Endothelial cell of umbilical vein (primary cell): ENCODE measurements around the gene PGBD2. TPM values are rescaled to one million over a fixed set of nuclear protein-coding genes. Genes with fewer than 3 reads are reported as not detected.

Experiments used
- BruUV-seq: library from RNA; stranded (reverse); fragments of 400-500 nt; replicated peaks from 2 replicates; lab custom pipeline; 2021; lab: Mats Ljungman, UMichigan
- CTCF ChIA-PET: fragments of 300-600, 350-600 bp; sonication (Branson Sonifier 250); formaldehyde crosslinking; loops from one replicate; lab custom pipeline; 2021; ENCODE audit warnings: antibody characterized with exemption, inconsistent platforms; lab: Charles Lee
- POLR2A ChIA-PET: fragments of 300-600, 350-600 bp; sonication (Branson Sonifier 250); formaldehyde crosslinking; loops from one replicate; lab custom pipeline; 2021; ENCODE audit warnings: antibody characterized with exemption, inconsistent platforms; lab: Charles Lee
- DNase-seq: peaks from one replicate; pipeline ENCODE4 v3.0.0-alpha.2; 2011; ENCODE audit warnings: low read depth, low spot score
- FAIRE-seq: peaks from 2 replicates; lab custom pipeline; 2011; peaks lifted over from hg19 to GRCh38; lab: Jason Lieb, UNC
- H2AFZ ChIP-seq: 2 replicates; pipeline ENCODE4 v1.6.0; 2012; ENCODE audit warnings: low read depth, low read length, control low read depth, inconsistent platforms
- H3K27ac ChIP-seq: 2 replicates; pipeline ENCODE4 v1.5.1; 2011; ENCODE audit warnings: low read depth, mild to moderate bottlenecking, control low read depth, low read length, moderate library complexity; ENCODE audit not compliant: insufficient read depth
- H3K27me3 ChIP-seq, 2 experiments: 2 replicates each; pipeline versions ENCODE4 v1.6.0 to v1.6.1; 2011; ENCODE audit warnings: low read length in 2 of 2, mixed read lengths in 1 of 2; ENCODE audit not compliant: control insufficient read depth in 2 of 2, insufficient read depth in 2 of 2
- H3K36me3 ChIP-seq, 2 experiments: 2 replicates in 1 of 2; 3 replicates in 1 of 2; pipeline ENCODE4 v1.5.1; 2011; ENCODE audit warnings: low read length in 2 of 2, mild to moderate bottlenecking in 1 of 2, moderate library complexity in 1 of 2; ENCODE audit not compliant: control insufficient read depth in 2 of 2, insufficient read depth in 2 of 2; ENCODE audit errors: extremely low read depth in 1 of 2
- H3K4me1 ChIP-seq: 3 replicates; pipeline ENCODE4 v1.5.1; 2011; ENCODE audit warnings: mild to moderate bottlenecking, low read length; ENCODE audit not compliant: control insufficient read depth, insufficient read depth; ENCODE audit errors: extremely low read depth
- H3K4me2 ChIP-seq: 2 replicates; pipeline ENCODE4 v1.6.1; 2011; ENCODE audit warnings: low read length, control low read depth, mixed read lengths; ENCODE audit not compliant: insufficient read depth
- H3K4me3 ChIP-seq, 3 experiments: fragments of 200-600 bp in 1 of 3; sonication (generic), shearing (Covaris generic) in 1 of 3; replicated peaks in 1 of 3; 2 replicates each; pipeline ENCODE4 v1.5.1; 2011 to 2016; ENCODE audit warnings: control low read depth in 3 of 3, low read length in 3 of 3, mild to moderate bottlenecking in 2 of 3, inconsistent platforms in 1 of 3, low read depth in 1 of 3, moderate library complexity in 1 of 3; ENCODE audit not compliant: insufficient read depth in 1 of 3
- H3K79me2 ChIP-seq: 2 replicates; pipeline ENCODE4 v1.6.0; 2012; ENCODE audit warnings: low read length, inconsistent platforms; ENCODE audit not compliant: control insufficient read depth, insufficient read depth
- H3K9ac ChIP-seq: replicated peaks from 2 replicates; pipeline ENCODE3; 2011; ENCODE audit warnings: low read length, control low read depth; ENCODE audit not compliant: insufficient read depth; ENCODE audit errors: extremely low read depth
- H3K9me1 ChIP-seq: replicated peaks from 3 replicates; pipeline ENCODE4 v1.6.0; 2011; ENCODE audit warnings: mild to moderate bottlenecking, low read length; ENCODE audit not compliant: control insufficient read depth, insufficient read depth; ENCODE audit errors: extremely low read depth
- H3K9me3 ChIP-seq: replicated peaks from 2 replicates; pipeline ENCODE4 v1.5.1; 2012; ENCODE audit warnings: low read length, inconsistent platforms; ENCODE audit not compliant: control insufficient read depth, insufficient read depth
- H4K20me1 ChIP-seq: replicated peaks from 2 replicates; pipeline ENCODE3; 2011; ENCODE audit warnings: mild to moderate bottlenecking, low read length; ENCODE audit not compliant: control insufficient read depth, insufficient read depth; ENCODE audit errors: extremely low read depth
- GATA2 ChIP-seq: IDR thresholded peaks from 2 replicates; pipeline ENCODE4 v1.7.0; 2011; ENCODE audit warnings: low read depth, mild to moderate bottlenecking, moderate library complexity, mixed read lengths, low read length; ENCODE audit not compliant: insufficient read length, insufficient read depth
- MAX ChIP-seq: IDR thresholded peaks from 2 replicates; pipeline ENCODE4 v1.6.1; 2011; ENCODE audit not compliant: insufficient read depth, insufficient read length
- MYC ChIP-seq: IDR thresholded peaks from one replicate; pipeline ENCODE4 v1.6.1; 2011; ENCODE audit warnings: mild to moderate bottlenecking, low read depth, low read length
- POLR2A ChIP-seq: IDR thresholded peaks from 2 replicates; pipeline ENCODE4 v1.6.1; 2012; ENCODE audit warnings: low read depth, mild to moderate bottlenecking, control low read depth, low read length
- POLR2AphosphoS5 ChIP-seq: IDR thresholded peaks from 2 replicates; pipeline ENCODE4 v1.6.1; 2012; ENCODE audit warnings: low read depth, mild to moderate bottlenecking, control low read depth, low read length, moderate library complexity; ENCODE audit not compliant: insufficient read depth
- dilution Hi-C: fragments of 300-500 bp; cut with MboI; formaldehyde crosslinking; loops from one replicate; pipeline ENCODE4 v1.15.0; 2019; ENCODE audit warnings: low sequenced_read_pairs; ENCODE audit not compliant: extremely low pct_ligation_motif_present
- intact Hi-C: fragments of 100-400 bp; cut with micrococcal nuclease; formaldehyde crosslinking; loops from one replicate; pipeline ENCODE4 v1.10.0; 2022
- polyA plus RNA-seq, 4 experiments: library from polyadenylated mRNA; depleted of rRNA in 3 of 4; stranded (reverse) in 3 of 4; unstranded in 1 of 4; fragments of >200 nt; gene quantifications; 2 replicates each; pipeline versions ENCODE4 v1.2.1 to v1.2.3, GENCODE V29; 2011 to 2012; ENCODE audit warnings: missing spikeins in 1 of 4
- total RNA-seq: library from RNA; stranded (reverse); gene quantifications from 2 replicates; pipeline ENCODE4 v1.2.3, GENCODE V29; 2021

PGBD2 gene
- total and polyA plus RNA-seq, 2 donors (not counting 3 experiments of a cell fraction or from before 2014, with no cell fraction given) = 5.2 to 6.1 TPM

- Histone ChIP-seq H3K4me3 (no peak overlapping the region), H3K27ac (no peak overlapping the region), H3K9me1 (no peaks in the 10 kb centered on the region), H3K9ac (no peak overlapping the region), H3K9me3 (no peaks in the 10 kb centered on the region), H4K20me1 (no peaks in the 10 kb centered on the region), H3K27me3 (no peaks in the 10 kb centered on the region), H3K4me2 (no peak overlapping the region), H3K4me1 (no peaks in the 10 kb centered on the region), H3K79me2 (no peaks in the 10 kb centered on the region), H3K36me3 (peaks cover 0 to 3% of the 10 kb centered on the region in 2 experiments), H2AFZ (no peak overlapping the region)
- DNase-seq (no peak), FAIRE-seq (no peak)
- intact Hi-C loops = loop anchor here (1.0 kb wide), 1 partner anchor 17 kb away; the partner anchor contains the start of gene PGBD2
- dilution Hi-C loops = no loop called here
- ChIA-PET CTCF (no interaction called here), POLR2A (no interaction called here)
- no TSS peak for BruUV-seq
- TF ChIP-seq POLR2A (no peak), POLR2AphosphoS5 (no peak), MAX (no peak), MYC (no peak), GATA2 (no peak)
Measured at GRCh38 chr1:248923352-248924338, 17.6 kb downstream of the PGBD2 start.
